BJ (cell line): Measurements from ENCODE around the gene PCNX2. TPM values are rescaled to one million over a fixed set of nuclear protein-coding genes. Genes with fewer than 3 reads are reported as not detected.

Source experiments
- CTCF ChIA-PET: fragments of 350-600 bp; formaldehyde crosslinking; extraction: SDS; loops from one replicate; lab custom pipeline; 2021; ENCODE audit warnings: antibody characterized with exemption, inconsistent platforms; lab: Yijun Ruan, JAX
- POLR2A ChIA-PET: fragments of 300-600 bp; sonication (Branson Sonifier 250); formaldehyde crosslinking; extraction: SDS; loops from one replicate; lab custom pipeline; 2021; ENCODE audit warnings: antibody characterized with exemption; lab: Charles Lee
- DNase-seq: peaks from one replicate; pipeline ENCODE4 v3.0.0-alpha.2; 2011; ENCODE audit warnings: low read depth
- H3K27me3 ChIP-seq: 2 replicates; pipeline ENCODE4 v1.6.0; 2011; ENCODE audit warnings: low read length; ENCODE audit not compliant: control insufficient read depth, insufficient read depth
- H3K36me3 ChIP-seq: 2 replicates; pipeline ENCODE4 v1.5.1; 2011; ENCODE audit warnings: low read length; ENCODE audit not compliant: control insufficient read depth, insufficient read depth
- H3K4me3 ChIP-seq: 2 replicates; pipeline ENCODE4 v1.5.1; 2011; ENCODE audit warnings: low read depth, mild to moderate bottlenecking, control low read depth, low read length
- polyA plus RNA-seq: library from polyadenylated mRNA; depleted of rRNA; stranded (reverse); fragments of >200 nt; gene quantifications from 2 replicates; pipeline ENCODE4 v1.2.3, GENCODE V29; 2011
- TF ChIP-seq, protein P1 (sequence below): IDR thresholded peaks from 2 replicates; pipeline ENCODE4 v1.5.1; 2011; ENCODE audit warnings: low read depth, mild to moderate bottlenecking, control low read depth, inconsistent platforms, low read length, moderate library complexity; ENCODE audit not compliant: insufficient read depth

PCNX2 gene
- polyA plus RNA-seq, 1 experiment: 10.1 TPM

DNA sequence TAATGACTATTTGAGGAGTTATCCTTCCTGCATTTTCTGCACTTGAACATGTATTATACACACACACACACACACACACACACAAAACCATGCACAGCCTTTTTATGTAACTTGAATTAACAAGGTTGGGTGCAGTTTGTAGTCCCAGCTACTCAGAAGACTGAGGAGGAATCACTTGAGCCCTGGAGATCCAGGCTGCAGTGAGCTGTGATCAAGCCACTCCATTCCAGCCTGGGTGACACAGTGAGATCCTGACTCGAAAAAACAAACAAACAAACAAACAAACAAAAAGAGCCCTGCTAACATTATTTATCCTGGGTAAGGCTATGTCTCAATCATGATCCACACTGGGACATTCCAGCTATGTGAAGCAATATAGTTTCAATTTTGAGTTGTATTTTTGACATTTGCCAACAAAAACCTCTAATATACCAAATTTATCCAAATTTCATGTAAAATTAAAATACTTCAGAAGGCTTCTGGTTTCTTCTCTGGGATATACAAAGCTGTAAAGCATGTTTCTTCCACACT is 188.3 kb downstream of the PCNX2 start:
- POLR2A ChIA-PET: no interaction called here
- TF ChIP-seq, protein P1, sequence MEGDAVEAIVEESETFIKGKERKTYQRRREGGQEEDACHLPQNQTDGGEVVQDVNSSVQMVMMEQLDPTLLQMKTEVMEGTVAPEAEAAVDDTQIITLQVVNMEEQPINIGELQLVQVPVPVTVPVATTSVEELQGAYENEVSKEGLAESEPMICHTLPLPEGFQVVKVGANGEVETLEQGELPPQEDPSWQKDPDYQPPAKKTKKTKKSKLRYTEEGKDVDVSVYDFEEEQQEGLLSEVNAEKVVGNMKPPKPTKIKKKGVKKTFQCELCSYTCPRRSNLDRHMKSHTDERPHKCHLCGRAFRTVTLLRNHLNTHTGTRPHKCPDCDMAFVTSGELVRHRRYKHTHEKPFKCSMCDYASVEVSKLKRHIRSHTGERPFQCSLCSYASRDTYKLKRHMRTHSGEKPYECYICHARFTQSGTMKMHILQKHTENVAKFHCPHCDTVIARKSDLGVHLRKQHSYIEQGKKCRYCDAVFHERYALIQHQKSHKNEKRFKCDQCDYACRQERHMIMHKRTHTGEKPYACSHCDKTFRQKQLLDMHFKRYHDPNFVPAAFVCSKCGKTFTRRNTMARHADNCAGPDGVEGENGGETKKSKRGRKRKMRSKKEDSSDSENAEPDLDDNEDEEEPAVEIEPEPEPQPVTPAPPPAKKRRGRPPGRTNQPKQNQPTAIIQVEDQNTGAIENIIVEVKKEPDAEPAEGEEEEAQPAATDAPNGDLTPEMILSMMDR: no peak
- no peak overlapping the region for H3K4me3 ChIP-seq
- no peaks in the 10 kb centered on the region for H3K36me3 ChIP-seq
- no peak for DNase-seq
- CTCF ChIA-PET: interaction anchor here (1.0 kb wide), 1 partner anchor 12 kb away, joined by 3 read pairs; no protein-coding TSS in a partner anchor
- peaks cover 6% of the 10 kb centered on the region for H3K27me3 ChIP-seq

DNA sequence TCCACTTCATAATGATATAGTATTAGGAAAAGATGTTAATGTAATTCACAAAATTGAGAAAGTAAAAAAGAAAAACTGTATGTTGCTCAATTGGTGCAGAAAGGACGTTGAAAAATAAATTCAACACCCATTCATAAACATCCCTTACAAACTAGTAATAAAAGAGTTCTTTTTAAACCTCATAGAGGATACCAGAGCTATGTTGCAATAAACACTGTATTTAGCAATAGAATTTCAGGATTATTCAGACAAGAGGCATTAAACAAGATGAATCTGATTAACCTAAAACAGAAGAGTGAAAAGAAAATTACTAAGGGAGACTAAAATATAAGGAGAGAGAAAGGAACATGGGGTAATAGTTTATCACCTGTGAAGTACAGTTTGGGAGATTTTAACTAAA is 190.3 kb downstream of the PCNX2 start:
- peak; percentile 47 for DNase-seq
- TF ChIP-seq, protein P1: no peak
- ChIA-PET POLR2A (no interaction called here), CTCF (interaction anchor here (1.5 kb wide), 1 partner anchor 80 kb away, joined by 3 read pairs; no protein-coding TSS in a partner anchor)
- peaks cover 6% of the 10 kb centered on the region for H3K27me3 ChIP-seq
- no peak overlapping the region for H3K4me3 ChIP-seq
- H3K36me3 ChIP-seq: no peaks in the 10 kb centered on the region

DNA sequence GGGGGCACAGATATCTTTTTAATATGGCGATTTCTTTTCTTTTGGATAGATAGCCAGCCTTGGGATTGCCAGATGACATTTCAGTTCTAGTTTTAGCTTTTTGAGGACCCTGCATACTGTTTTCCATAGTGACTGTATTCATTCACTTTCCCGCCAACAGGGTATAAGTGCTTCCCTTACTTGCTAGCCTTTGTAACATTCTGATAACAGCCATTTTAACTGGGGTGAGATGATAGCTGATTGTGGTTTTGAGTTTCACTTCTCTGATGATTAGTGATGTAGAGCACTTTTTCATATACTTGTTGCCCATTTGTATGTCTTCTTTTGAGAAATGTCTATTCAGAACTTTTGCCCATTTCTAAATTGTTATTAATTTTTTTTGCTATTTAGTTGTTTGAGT is 193.2 kb downstream of the PCNX2 start:
- no peak for DNase-seq
- POLR2A ChIA-PET: no interaction called here

DNA sequence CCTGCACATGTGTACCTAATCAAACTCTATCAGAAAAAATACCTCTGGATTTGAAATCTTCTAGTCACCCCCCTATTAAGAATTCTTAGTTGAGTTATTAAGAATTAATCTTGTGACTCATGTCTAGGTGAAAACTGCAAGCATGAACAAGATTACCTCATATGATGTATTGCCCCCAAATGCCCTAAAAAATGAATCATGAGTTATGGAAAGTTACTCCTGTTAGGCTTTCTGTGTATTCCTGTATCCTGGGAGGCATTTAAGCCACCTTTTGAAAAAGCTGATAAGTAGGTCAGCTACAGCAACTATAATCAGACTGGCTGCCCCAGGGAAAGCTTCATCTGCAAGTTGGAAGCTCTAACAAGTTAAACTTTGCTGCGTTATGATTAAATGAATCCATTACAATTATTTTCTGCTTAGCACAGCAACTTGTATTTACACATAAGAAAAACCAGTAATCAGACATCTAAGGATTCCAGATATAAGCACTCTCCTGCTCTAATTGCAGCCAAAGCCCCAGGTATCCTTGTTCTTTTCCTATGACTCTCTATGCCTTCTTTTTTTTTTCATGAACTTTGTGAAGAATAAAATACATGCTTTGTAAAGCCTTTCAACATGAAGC is 197.5 kb downstream of the PCNX2 start:
- Histone ChIP-seq H3K4me3 (no peak overlapping the region), H3K36me3 (no peaks in the 10 kb centered on the region), H3K27me3 (no peaks in the 10 kb centered on the region)
- TF ChIP-seq, protein P1: no peak
- DNase-seq: no peak
- CTCF ChIA-PET: no interaction called here
- POLR2A ChIA-PET: no interaction called here

More for the DNA sequence above, 193.2 kb downstream of the PCNX2 start:
- no peaks in the 10 kb centered on the region for H3K36me3 ChIP-seq
- CTCF ChIA-PET: no interaction called here
- TF ChIP-seq, protein P1: no peak
- H3K27me3 ChIP-seq: no peaks in the 10 kb centered on the region
- H3K4me3 ChIP-seq: no peak overlapping the region

DNA sequence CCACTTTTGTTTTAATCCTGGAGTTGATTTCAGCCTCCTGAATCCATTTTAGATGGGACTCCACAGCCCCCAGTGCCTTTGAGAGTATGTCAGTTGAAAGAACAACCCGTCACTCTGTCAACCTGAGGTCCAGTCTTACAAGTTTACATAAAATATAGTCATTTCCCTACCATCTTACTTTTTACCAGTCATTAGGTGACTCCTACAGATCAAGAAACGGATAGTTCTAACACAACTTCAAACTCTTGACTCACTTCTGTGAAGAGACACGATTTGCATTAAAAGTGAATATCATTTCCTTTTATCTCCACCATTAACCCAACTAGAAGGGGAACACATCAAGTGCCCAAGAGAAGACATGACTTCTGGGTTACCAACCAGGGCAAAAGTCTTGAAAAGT is 198.0 kb downstream of the PCNX2 start:
- ChIA-PET POLR2A (no interaction called here), CTCF (no interaction called here)
- Histone ChIP-seq H3K27me3 (no peaks in the 10 kb centered on the region), H3K4me3 (no peak overlapping the region), H3K36me3 (no peaks in the 10 kb centered on the region)
- DNase-seq: no peak
- TF ChIP-seq, protein P1: no peak
